GM23338 (cell line): ENCODE results near the gene NCK2. TPM values are rescaled to one million over a fixed set of nuclear protein-coding genes. Genes with fewer than 3 reads are reported as not detected.
A peak's percentile ranks its signal among the peaks of the same experiment; 100 is the strongest.

Source experiments
- ATAC-seq: fragments of 200-7000 bp; cut with Tn5 transposase; 3 replicates; pipeline ENCODE4 v1.9.1; 2020
- DNase-seq: peaks from one replicate; pipeline ENCODE4 v3.0.0-alpha.2; 2015; ENCODE audit warnings: low spot score
- H2AFZ ChIP-seq: fragments of 200-600 bp; sonication (generic); 2 replicates; pipeline ENCODE4 v1.8.0; 2016; ENCODE audit warnings: antibody characterized with exemption, mild to moderate bottlenecking, moderate library complexity
- H3F3A ChIP-seq: fragments of 200-600 bp; sonication (generic); replicated peaks from 2 replicates; pipeline ENCODE4 v1.8.0; 2017; ENCODE audit warnings: antibody characterized with exemption, mixed run types, low read depth
- H3K27ac ChIP-seq: fragments of 200-600 bp; sonication (generic); 2 replicates; pipeline ENCODE4 v1.6.1; 2016; ENCODE audit warnings: low read depth
- H3K27me3 ChIP-seq: fragments of 200-600 bp; sonication (generic); 2 replicates; pipeline ENCODE4 v1.8.0; 2016; ENCODE audit warnings: mild to moderate bottlenecking, mixed run types, moderate library complexity; ENCODE audit not compliant: insufficient read depth
- H3K36me3 ChIP-seq: fragments of 200-600 bp; sonication (generic); 2 replicates; pipeline ENCODE4 v1.8.0; 2016; ENCODE audit warnings: mild to moderate bottlenecking; ENCODE audit not compliant: insufficient read depth
- H3K4me1 ChIP-seq: fragments of 200-600 bp; sonication (generic); 2 replicates; pipeline ENCODE4 v1.8.0; 2016; ENCODE audit warnings: mild to moderate bottlenecking, moderate library complexity; ENCODE audit not compliant: insufficient read depth
- H3K4me2 ChIP-seq: fragments of 200-600 bp; sonication (generic); 2 replicates; pipeline ENCODE4 v1.7.1; 2017; ENCODE audit warnings: mixed run types
- H3K4me3 ChIP-seq: fragments of 200-600 bp; sonication (generic); 2 replicates; pipeline ENCODE4 v1.6.1; 2016; ENCODE audit warnings: mixed run types
- H3K79me2 ChIP-seq: fragments of 200-600 bp; sonication (generic); replicated peaks from 2 replicates; pipeline ENCODE4 v1.8.0; 2017; ENCODE audit warnings: mild to moderate bottlenecking; ENCODE audit not compliant: insufficient read depth
- H3K9me2 ChIP-seq: fragments of 200-600 bp; sonication (generic); 2 replicates; pipeline ENCODE4 v1.8.0; 2017; ENCODE audit not compliant: insufficient read depth
- H4K20me1 ChIP-seq: fragments of 200-600 bp; sonication (generic); replicated peaks from 2 replicates; pipeline ENCODE4 v1.8.0; 2017; ENCODE audit warnings: mild to moderate bottlenecking; ENCODE audit not compliant: insufficient read depth
- H3K27ac Mint-ChIP-seq: 2 replicates; pipeline ENCODE4 v1.8.0; 2020; ENCODE audit warnings: inconsistent platforms, mild to moderate bottlenecking, moderate library complexity, mixed read lengths
- H3K27me3 Mint-ChIP-seq: 3 replicates; pipeline ENCODE4 v1.8.0; 2022; ENCODE audit warnings: low read depth, mild to moderate bottlenecking, moderate library complexity, mixed read lengths, inconsistent platforms; ENCODE audit not compliant: insufficient read depth, poor library complexity
- H3K36me3 Mint-ChIP-seq: 3 replicates; pipeline ENCODE4 v1.8.0; 2021; ENCODE audit warnings: low read depth, mild to moderate bottlenecking, inconsistent platforms, moderate library complexity, mixed read lengths
- H3K4me1 Mint-ChIP-seq: 3 replicates; pipeline ENCODE4 v1.8.0; 2020; ENCODE audit warnings: mild to moderate bottlenecking, inconsistent platforms, mixed read lengths
- H3K4me3 Mint-ChIP-seq: 3 replicates; pipeline ENCODE4 v1.8.0; 2021; ENCODE audit warnings: moderate library complexity, mild to moderate bottlenecking, inconsistent platforms, mixed read lengths
- H3K9me3 Mint-ChIP-seq: 3 replicates; pipeline ENCODE4 v1.8.0; 2020; ENCODE audit warnings: moderate library complexity, mild to moderate bottlenecking, inconsistent platforms, mixed read lengths
- CREB1 ChIP-seq: fragments of 250-450 bp; sonication (Bioruptor Pico); IDR thresholded peaks from 2 replicates; pipeline ENCODE4 v1.5.0; 2020; ENCODE audit warnings: low read depth, mild to moderate bottlenecking, moderate library complexity
- EZH2 ChIP-seq: fragments of 200-600 bp; sonication (generic); IDR thresholded peaks from one replicate; pipeline ENCODE4 v1.8.0; 2017; ENCODE audit warnings: antibody characterized with exemption, mild to moderate bottlenecking, low read depth; ENCODE audit not compliant: unreplicated experiment
- EZH2phosphoT487 ChIP-seq: fragments of 200-600 bp; sonication (generic); IDR thresholded peaks from one replicate; pipeline ENCODE4 v1.8.1; 2018; ENCODE audit warnings: antibody characterized with exemption; ENCODE audit not compliant: unreplicated experiment
- JUNB ChIP-seq: IDR thresholded peaks from one replicate; pipeline ENCODE4 v1.6.1; 2016; ENCODE audit warnings: antibody characterized with exemption; ENCODE audit not compliant: unreplicated experiment
- POLR2AphosphoS5 ChIP-seq: IDR thresholded peaks from 2 replicates; pipeline ENCODE4 v1.6.1; 2016; ENCODE audit warnings: antibody characterized with exemption, low read depth
- STAT1 ChIP-seq: IDR thresholded peaks from one replicate; pipeline ENCODE4 v1.6.1; 2016; ENCODE audit warnings: antibody characterized with exemption; ENCODE audit not compliant: unreplicated experiment
- ZNF331 ChIP-seq: fragments of 250-450 bp; sonication (Bioruptor Pico); IDR thresholded peaks from 2 replicates; pipeline ENCODE4 v1.5.0; 2020; ENCODE audit warnings: low read depth, mild to moderate bottlenecking, moderate library complexity
- ZNF462 ChIP-seq: fragments of 250-450 bp; sonication (Bioruptor Pico); IDR thresholded peaks from 2 replicates; pipeline ENCODE4 v1.5.0; 2020; ENCODE audit warnings: mild to moderate bottlenecking, moderate library complexity
- polyA plus RNA-seq: library from polyadenylated mRNA; unstranded; fragments of >200 nt; fragmentation: Nextera tagmentation; extraction: Ambion mirVana; gene quantifications from 2 replicates; pipeline ENCODE4 v1.2.1, GENCODE V29; 2016
- total RNA-seq: library from RNA; depleted of rRNA; stranded (reverse); fragments of >200 nt; shearing (Covaris generic); gene quantifications from 2 replicates; pipeline ENCODE4 v1.2.3, GENCODE V29; 2014
- TF ChIP-seq, protein P1 (sequence below): IDR thresholded peaks from 2 replicates; pipeline ENCODE4 v1.6.1; 2016; ENCODE audit warnings: antibody characterized with exemption
- TF ChIP-seq, protein P2 (sequence below): IDR thresholded peaks from one replicate; pipeline ENCODE4 v1.6.1; 2018; ENCODE audit warnings: antibody characterized with exemption; ENCODE audit not compliant: unreplicated experiment

Gene NCK2
- total and polyA plus RNA-seq, 2 experiments from 2014 or later, result 26.9 to 59.9 TPM

DNA sequence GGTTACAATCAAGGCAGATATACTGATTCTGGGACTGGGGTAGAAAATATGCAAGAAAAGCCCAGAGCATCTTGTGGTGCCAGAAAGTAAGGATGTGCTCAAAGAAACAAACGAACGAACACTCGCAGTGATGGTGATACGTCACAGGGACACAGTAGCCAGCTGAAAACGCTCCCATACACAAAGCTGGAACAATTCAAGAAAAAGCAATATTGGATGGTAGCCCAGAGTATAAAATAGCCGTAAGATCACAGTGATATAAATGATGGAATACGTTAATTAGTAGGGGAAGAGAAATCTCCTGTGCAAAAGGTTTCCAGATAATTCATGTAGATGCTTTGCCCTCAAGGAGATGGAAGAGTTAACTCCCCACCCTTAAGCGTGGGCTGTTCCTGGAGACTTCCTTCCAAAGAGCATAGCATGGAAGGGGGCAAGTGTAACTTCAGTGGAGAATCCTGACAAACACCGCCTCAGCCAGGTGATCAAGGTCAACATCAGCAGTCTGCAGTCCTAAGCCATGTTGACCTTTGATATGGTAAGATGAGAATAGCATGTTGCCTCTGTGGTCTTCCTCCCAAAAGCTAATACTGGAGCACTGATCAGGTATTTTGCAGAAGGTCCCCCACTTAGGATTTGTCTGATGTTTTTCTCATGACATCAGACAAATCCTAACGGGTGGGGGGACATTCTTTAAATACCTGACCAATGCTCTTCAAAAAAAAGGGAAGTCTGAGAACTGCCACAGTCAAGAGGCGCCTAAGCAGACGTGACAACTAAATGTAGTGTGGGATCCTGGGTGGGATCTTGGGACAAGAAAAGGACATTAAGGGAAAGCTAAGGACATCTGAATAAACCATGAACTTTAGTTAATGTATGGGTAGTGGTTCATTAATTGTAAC lies 99.0 kb downstream of the NCK2 start:
- Mint-ChIP-seq H3K9me3 (no peaks in the 10 kb centered on the region), H3K4me3 (no peak overlapping the region), H3K4me1 (peaks cover 48% of the 10 kb centered on the region), H3K36me3 (0 out of 3 replicates have a peak, but pooled peaks cover 2% of the 10 kb centered on the region), H3K27me3 (peaks cover 5% of the 10 kb centered on the region), H3K27ac (no peak overlapping the region)
- H3K36me3 ChIP-seq, result no peaks in the 10 kb centered on the region
- peaks cover 77% of the 10 kb centered on the region for H3K79me2 ChIP-seq
- H3K27ac ChIP-seq, result peak overlapping the region; percentile 34
- H3F3A ChIP-seq, result no peaks in the 10 kb centered on the region
- TF ChIP-seq JUNB, result no peak
- H3K4me3 ChIP-seq, result no peak overlapping the region
- H3K27me3 ChIP-seq, result no peaks in the 10 kb centered on the region
- peaks cover 38% of the 10 kb centered on the region for H3K4me1 ChIP-seq
- no peak overlapping the region for H2AFZ ChIP-seq
- H3K4me2 ChIP-seq, result 0 out of 2 replicates have a peak overlapping the region, but pooled peaks have one; percentile 13
- H4K20me1 ChIP-seq, result peaks cover 3% of the 10 kb centered on the region; the same call in 1 of the 2 replicates
- H3K9me2 ChIP-seq, result peaks cover 12% of the 10 kb centered on the region
- peak; percentile 69 for DNase-seq
- peak; percentile 36 for ATAC-seq

DNA sequence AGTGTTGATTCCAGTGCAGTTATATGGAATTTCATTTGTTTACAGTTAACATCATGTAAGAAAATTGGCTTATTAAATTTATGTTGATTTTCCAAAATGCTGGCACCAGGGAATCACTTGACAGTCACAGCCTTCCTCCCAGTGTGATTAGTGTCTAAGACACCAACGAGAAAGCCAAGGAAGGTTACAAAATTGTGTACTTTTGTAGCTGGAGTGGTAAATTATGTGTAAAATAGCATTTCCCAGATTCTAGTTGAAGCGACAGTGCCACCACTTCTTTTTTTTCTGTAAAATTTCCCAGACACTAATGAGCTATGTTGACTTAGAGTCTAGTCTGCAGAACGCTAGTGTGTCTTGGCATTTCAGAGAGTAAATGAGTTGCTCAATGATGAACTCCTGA lies 101.3 kb downstream of the NCK2 start:
- no peak overlapping the region for H3K4me3 ChIP-seq
- Mint-ChIP-seq H3K36me3 (0 out of 3 replicates have a peak, but pooled peaks cover 2% of the 10 kb centered on the region), H3K27me3 (no peaks in the 10 kb centered on the region)
- TF ChIP-seq CREB1 (CRISPR knock-in tag), result no peak
- no peak for TF ChIP-seq ZNF331
- TF ChIP-seq EZH2phosphoT487, result no peak
- TF ChIP-seq, protein P1, sequence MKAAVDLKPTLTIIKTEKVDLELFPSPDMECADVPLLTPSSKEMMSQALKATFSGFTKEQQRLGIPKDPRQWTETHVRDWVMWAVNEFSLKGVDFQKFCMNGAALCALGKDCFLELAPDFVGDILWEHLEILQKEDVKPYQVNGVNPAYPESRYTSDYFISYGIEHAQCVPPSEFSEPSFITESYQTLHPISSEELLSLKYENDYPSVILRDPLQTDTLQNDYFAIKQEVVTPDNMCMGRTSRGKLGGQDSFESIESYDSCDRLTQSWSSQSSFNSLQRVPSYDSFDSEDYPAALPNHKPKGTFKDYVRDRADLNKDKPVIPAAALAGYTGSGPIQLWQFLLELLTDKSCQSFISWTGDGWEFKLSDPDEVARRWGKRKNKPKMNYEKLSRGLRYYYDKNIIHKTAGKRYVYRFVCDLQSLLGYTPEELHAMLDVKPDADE, result no peak
- TF ChIP-seq, protein P2, sequence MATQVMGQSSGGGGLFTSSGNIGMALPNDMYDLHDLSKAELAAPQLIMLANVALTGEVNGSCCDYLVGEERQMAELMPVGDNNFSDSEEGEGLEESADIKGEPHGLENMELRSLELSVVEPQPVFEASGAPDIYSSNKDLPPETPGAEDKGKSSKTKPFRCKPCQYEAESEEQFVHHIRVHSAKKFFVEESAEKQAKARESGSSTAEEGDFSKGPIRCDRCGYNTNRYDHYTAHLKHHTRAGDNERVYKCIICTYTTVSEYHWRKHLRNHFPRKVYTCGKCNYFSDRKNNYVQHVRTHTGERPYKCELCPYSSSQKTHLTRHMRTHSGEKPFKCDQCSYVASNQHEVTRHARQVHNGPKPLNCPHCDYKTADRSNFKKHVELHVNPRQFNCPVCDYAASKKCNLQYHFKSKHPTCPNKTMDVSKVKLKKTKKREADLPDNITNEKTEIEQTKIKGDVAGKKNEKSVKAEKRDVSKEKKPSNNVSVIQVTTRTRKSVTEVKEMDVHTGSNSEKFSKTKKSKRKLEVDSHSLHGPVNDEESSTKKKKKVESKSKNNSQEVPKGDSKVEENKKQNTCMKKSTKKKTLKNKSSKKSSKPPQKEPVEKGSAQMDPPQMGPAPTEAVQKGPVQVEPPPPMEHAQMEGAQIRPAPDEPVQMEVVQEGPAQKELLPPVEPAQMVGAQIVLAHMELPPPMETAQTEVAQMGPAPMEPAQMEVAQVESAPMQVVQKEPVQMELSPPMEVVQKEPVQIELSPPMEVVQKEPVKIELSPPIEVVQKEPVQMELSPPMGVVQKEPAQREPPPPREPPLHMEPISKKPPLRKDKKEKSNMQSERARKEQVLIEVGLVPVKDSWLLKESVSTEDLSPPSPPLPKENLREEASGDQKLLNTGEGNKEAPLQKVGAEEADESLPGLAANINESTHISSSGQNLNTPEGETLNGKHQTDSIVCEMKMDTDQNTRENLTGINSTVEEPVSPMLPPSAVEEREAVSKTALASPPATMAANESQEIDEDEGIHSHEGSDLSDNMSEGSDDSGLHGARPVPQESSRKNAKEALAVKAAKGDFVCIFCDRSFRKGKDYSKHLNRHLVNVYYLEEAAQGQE, result no peak
- TF ChIP-seq STAT1, result no peak
- TF ChIP-seq POLR2AphosphoS5, result no peak
- TF ChIP-seq ZNF462 (CRISPR knock-in tag), result no peak
- TF ChIP-seq JUNB, result no peak
- TF ChIP-seq EZH2, result no peak

More for the DNA sequence above, 101.3 kb downstream of the NCK2 start:
- Histone ChIP-seq H2AFZ (no peak overlapping the region), H3F3A (no peaks in the 10 kb centered on the region), H3K79me2 (peaks cover 73% of the 10 kb centered on the region), H3K4me1 (peaks cover 23% of the 10 kb centered on the region), H4K20me1 (peaks cover 3% of the 10 kb centered on the region; the same call in 1 of the 2 replicates), H3K4me2 (no peak overlapping the region), H3K9me2 (peaks cover 9% of the 10 kb centered on the region), H3K27me3 (no peaks in the 10 kb centered on the region), H3K27ac (no peak overlapping the region), H3K36me3 (no peaks in the 10 kb centered on the region)
- Mint-ChIP-seq H3K9me3 (no peaks in the 10 kb centered on the region), H3K4me3 (no peak overlapping the region), H3K27ac (no peak overlapping the region), H3K4me1 (peaks cover 26% of the 10 kb centered on the region)
- DNase-seq (no peak), ATAC-seq (no peak)
